Measurements from ENCODE around the gene SLC2A11.

SLC2A11 gene

GRCh38 chr22:23857606-23858483 lies at the start of gene SLC2A11:
Gene SLC2A11 (plus strand): TSS chr22:23857875. CDS start chr22:23858000, 125 bp downstream.
- DNase-seq (ENCODE audit: low read depth in 2 of 2): peak; percentile 87

GRCh38 chr22:23812378-23812777 lies 45.3 kb upstream of the SLC2A11 start:
- no peak for DNase-seq (ENCODE audit: low read depth in 2 of 2)

- DNase-seq (ENCODE audit: low read depth in 2 of 2): no peak
Observed at GRCh38 chr22:23815541-23816155, 42.0 kb upstream of the SLC2A11 start.

GRCh38 chr22:23816156-23816976 lies 41.3 kb upstream of the SLC2A11 start:
- DNase-seq (ENCODE audit: low read depth in 2 of 2): no peak

GRCh38 chr22:23817146-23817545 lies 40.5 kb upstream of the SLC2A11 start:
- no peak for DNase-seq (ENCODE audit: low read depth in 2 of 2)

GRCh38 chr22:23818541-23818940 lies 39.1 kb upstream of the SLC2A11 start:
- no peak for DNase-seq (ENCODE audit: low read depth in 2 of 2)

GRCh38 chr22:23820748-23821211 lies 36.9 kb upstream of the SLC2A11 start:
- DNase-seq (ENCODE audit: low read depth in 2 of 2): no peak

- DNase-seq (ENCODE audit: low read depth in 2 of 2): no peak
Observed at GRCh38 chr22:23822101-23822671, 35.5 kb upstream of the SLC2A11 start.

GRCh38 chr22:23823331-23823791 lies 34.3 kb upstream of the SLC2A11 start:
- no peak for DNase-seq (ENCODE audit: low read depth in 2 of 2)

GRCh38 chr22:23824476-23825245 lies 33.0 kb upstream of the SLC2A11 start:
- DNase-seq (ENCODE audit: low read depth in 2 of 2): no peak

GRCh38 chr22:23825246-23825905 lies 32.3 kb upstream of the SLC2A11 start:
- DNase-seq (ENCODE audit: low read depth in 2 of 2): no peak

GRCh38 chr22:23826510-23827350 lies 30.9 kb upstream of the SLC2A11 start:
- no peak for DNase-seq (ENCODE audit: low read depth in 2 of 2)

GRCh38 chr22:23827351-23827995 lies 30.2 kb upstream of the SLC2A11 start:
- DNase-seq (ENCODE audit: low read depth in 2 of 2): no peak

- no peak for DNase-seq (ENCODE audit: low read depth in 2 of 2)
Observed at GRCh38 chr22:23828800-23829680, 28.6 kb upstream of the SLC2A11 start.

- DNase-seq (ENCODE audit: low read depth in 2 of 2): no peak
Observed at GRCh38 chr22:23829845-23830372, 27.8 kb upstream of the SLC2A11 start.

- DNase-seq (ENCODE audit: low read depth in 2 of 2): no peak
Observed at GRCh38 chr22:23831261-23831660, 26.4 kb upstream of the SLC2A11 start.

GRCh38 chr22:23831781-23832180 lies 25.9 kb upstream of the SLC2A11 start:
- DNase-seq (ENCODE audit: low read depth in 2 of 2): no peak

Data from stimulated activated CD8-positive, alpha-beta memory T cell treated with anti-CD3 and anti-CD28 coated beads, Interleukin-2, amount 100 ng/mL, for 1 hour (primary cell).